HG03342 (cell line): ENCODE measurements around the gene PMF1.

Experiments
- ATAC-seq: cut with Tn5 transposase; IDR thresholded peaks from one replicate; pipeline ENCODE4 v1.9.1; 2021; ENCODE audit warnings: mild to moderate bottlenecking, moderate library complexity; ENCODE audit not compliant: unreplicated experiment

Gene PMF1

GRCh38 chr1:156233426-156234127 lies 20.8 kb downstream of the PMF1 start:
- ATAC-seq = no peak

- no peak for ATAC-seq
Measured at GRCh38 chr1:156236164-156236563, 23.4 kb downstream of the PMF1 start.

GRCh38 chr1:156238248-156238647 lies 25.4 kb downstream of the PMF1 start:
- no peak for ATAC-seq

- ATAC-seq = no peak
Measured at GRCh38 chr1:156241311-156241811, 28.6 kb downstream of the PMF1 start.

- ATAC-seq = no peak
Measured at GRCh38 chr1:156241926-156242325, 29.1 kb downstream of the PMF1 start, which contains the start of gene BGLAP. Gene BGLAP (plus strand): TSS chr1:156242184. CDS start chr1:156242232, 48 bp downstream.

GRCh38 chr1:156242738-156243137 lies 29.9 kb downstream of the PMF1 start:
- no peak for ATAC-seq

- ATAC-seq = no peak
Measured at GRCh38 chr1:156244126-156244525, 31.3 kb downstream of the PMF1 start.

- ATAC-seq = no peak
Measured at GRCh38 chr1:156244712-156245111, 31.9 kb downstream of the PMF1 start.

- no peak for ATAC-seq
Measured at GRCh38 chr1:156245451-156246232, 32.8 kb downstream of the PMF1 start.

- no peak for ATAC-seq
Measured at GRCh38 chr1:156246241-156246780, 33.5 kb downstream of the PMF1 start.

- no peak for ATAC-seq
Measured at GRCh38 chr1:156246781-156247459, 34.1 kb downstream of the PMF1 start.

GRCh38 chr1:156247460-156248322 lies 34.9 kb downstream of the PMF1 start, which contains the start of gene PAQR6:
Gene PAQR6 (minus strand): TSS chr1:156248056. CDS start chr1:156246731, 1,325 bp downstream.
- ATAC-seq = no peak

- ATAC-seq = no peak
Measured at GRCh38 chr1:156248323-156248683, 35.5 kb downstream of the PMF1 start.

GRCh38 chr1:156249593-156249992 lies 36.8 kb downstream of the PMF1 start:
- ATAC-seq = no peak

- no peak for ATAC-seq
Measured at GRCh38 chr1:156251527-156251926, 38.7 kb downstream of the PMF1 start.

- ATAC-seq = no peak
Measured at GRCh38 chr1:156253634-156254033, 40.8 kb downstream of the PMF1 start.

- ATAC-seq = no peak
Measured at GRCh38 chr1:156257711-156258110, 44.9 kb downstream of the PMF1 start.

- no peak for ATAC-seq
Measured at GRCh38 chr1:156258859-156259258, 46.1 kb downstream of the PMF1 start.

- no peak for ATAC-seq
Measured at GRCh38 chr1:156259805-156260204, 47.0 kb downstream of the PMF1 start.

GRCh38 chr1:156260896-156261295 lies 48.1 kb downstream of the PMF1 start:
- no peak for ATAC-seq
